ENCODE measurements around the gene EEF1AKMT4.

- no peak for TF ChIP-seq CTCF (IDR thresholded peaks at IDR 0.05; ENCODE audit: borderline replicate concordance, extremely low read depth, low read length, poor library complexity, severe bottlenecking)
- no peak for TF ChIP-seq EZH2 (IDR thresholded peaks at IDR 0.05; ENCODE audit: borderline replicate concordance, low read depth, low read length, severe bottlenecking)
Observed at GRCh38 chr3:184228376-184229137, 20.9 kb upstream of the EEF1AKMT4 start.
